ENCODE data around the gene UNC5A. TPM values are rescaled to one million over a fixed set of nuclear protein-coding genes. Genes with fewer than 3 reads are reported as not detected.

Gene UNC5A
- total RNA-seq, 1 experiment from 2014 or later, result 10.1 TPM

- Histone ChIP-seq H3K4me2 (ENCODE audit: low read length) (no peak overlapping the region), H3K9ac (ENCODE audit: low read length) (no peak overlapping the region), H2AFZ (ENCODE audit: low read depth, low read length, poor library complexity, severe bottlenecking) (no peak overlapping the region), H3K79me2 (ENCODE audit: insufficient read depth, low read length) (no peaks in the 10 kb centered on the region; the same call in 1 of the 2 replicates), H3K27me3 (ENCODE audit: insufficient read depth, low read length) (no peaks in the 10 kb centered on the region), H4K20me1 (ENCODE audit: insufficient read depth) (no peaks in the 10 kb centered on the region), H3K9me2 (ENCODE audit: insufficient read depth) (no peaks in the 10 kb centered on the region), H3K4me1 (ENCODE audit: control insufficient read depth in 1 of 2, insufficient read depth in 2 of 2, low read length in 2 of 2) (no peaks in the 10 kb centered on the region), H3K9me3 (ENCODE audit: control insufficient read depth in 1 of 2, insufficient read depth in 1 of 2, low read depth in 1 of 2, low read length in 2 of 2) (no peaks in the 10 kb centered on the region), H3K36me3 (ENCODE audit: control insufficient read depth in 1 of 2, insufficient read depth in 2 of 2, low read length in 2 of 2) (0 out of 4 replicates have a peak, but pooled peaks cover 0 to 3% of the 10 kb centered on the region in 2 experiments), H3K27ac (ENCODE audit: low read depth, low read length) (no peak overlapping the region), H3K4me3 (replicated peaks in 1 of 2; ENCODE audit: low read depth in 1 of 2, low read length in 2 of 2) (no peak overlapping the region)
- BruUV-seq (replicated peaks), result no TSS peak
- ChIA-PET CTCF (no interaction called here), RAD21 (ENCODE audit: low non-redundant PET in 1 of 2, low total read pairs in 2 of 2, uncharacterized antibody in 2 of 2, unreplicated experiment in 2 of 2) (no interaction called here), POLR2A (no interaction called here)
- DNase-seq (ENCODE audit: low read depth, low spot score), result no peak
- intact Hi-C loops (cut with micrococcal nuclease), result no loop called here
- TF ChIP-seq REST (IDR thresholded peaks at IDR 0.05; ENCODE audit: low read depth) (no peak), CBX3 (IDR thresholded peaks at IDR 0.05; ENCODE audit: low read depth) (no peak), ELF1 (IDR thresholded peaks at IDR 0.05; ENCODE audit: borderline replicate concordance, low read depth) (no peak), EGR1 (IDR thresholded peaks at IDR 0.05; ENCODE audit: low read depth) (no peak), CTCF (IDR thresholded peaks at IDR 0.05 in 2 of 3, conservative IDR thresholded peaks at IDR 0.05 in 1 of 3; ENCODE audit: borderline replicate concordance in 1 of 3, insufficient read depth in 1 of 3, low read depth in 2 of 3, low read length in 2 of 3) (no peak), EZH2 (IDR thresholded peaks at IDR 0.05) (no peak), CEBPB (IDR thresholded peaks at IDR 0.05; ENCODE audit: low read depth) (no peak), POLR2A (IDR thresholded peaks at IDR 0.05; ENCODE audit: borderline replicate concordance, extremely low read depth, insufficient read depth, insufficient read length) (no peak), JUND (IDR thresholded peaks at IDR 0.05) (no peak), ZFX (IDR thresholded peaks at IDR 0.05) (no peak), FOSL1 (IDR thresholded peaks at IDR 0.05; ENCODE audit: low read depth) (no peak)
- no peak for ATAC-seq
Measured at GRCh38 chr5:176922817-176923216, 112.5 kb downstream of the UNC5A start.
